GM23248 (cell line): ENCODE data around the gene LMX1A. TPM values are rescaled to one million over a fixed set of nuclear protein-coding genes. Genes with fewer than 3 reads are reported as not detected.

Experiments used
- DNase-seq: peaks from one replicate; pipeline ENCODE4 v3.0.0-alpha.2; 2015
- H2AFZ ChIP-seq: fragments of 200-600 bp; sonication (generic); 2 replicates; pipeline ENCODE4 v1.6.1; 2016; ENCODE audit warnings: antibody characterized with exemption
- H3F3A ChIP-seq: fragments of 200-600 bp; sonication (generic); 2 replicates; pipeline ENCODE4 v1.6.1; 2016; ENCODE audit warnings: mild to moderate bottlenecking, antibody characterized with exemption, mixed run types; ENCODE audit not compliant: insufficient read depth
- H3K27ac ChIP-seq: fragments of 200-600 bp; sonication (generic); 2 replicates; pipeline ENCODE4 v1.5.1; 2016; ENCODE audit warnings: mild to moderate bottlenecking
- H3K27me3 ChIP-seq: fragments of 200-600 bp; sonication (generic); replicated peaks from 2 replicates; pipeline ENCODE4 v1.6.1; 2016; ENCODE audit warnings: mild to moderate bottlenecking; ENCODE audit not compliant: insufficient read depth
- H3K36me3 ChIP-seq: fragments of 200-600 bp; sonication (generic); 2 replicates; pipeline ENCODE4 v1.6.1; 2016; ENCODE audit warnings: low read depth, mild to moderate bottlenecking
- H3K4me1 ChIP-seq: fragments of 200-600 bp; sonication (generic); 2 replicates; pipeline ENCODE4 v1.6.1; 2016; ENCODE audit warnings: mild to moderate bottlenecking; ENCODE audit not compliant: insufficient read depth
- H3K4me2 ChIP-seq: fragments of 200-600 bp; sonication (generic); one replicate; pipeline ENCODE4 v1.6.1; 2016; ENCODE audit warnings: mild to moderate bottlenecking; ENCODE audit not compliant: unreplicated experiment
- H3K4me3 ChIP-seq: fragments of 200-600 bp; sonication (generic); 2 replicates; pipeline ENCODE4 v1.5.1; 2016; ENCODE audit warnings: mild to moderate bottlenecking
- H3K79me2 ChIP-seq: fragments of 200-600 bp; sonication (generic); 2 replicates; pipeline ENCODE4 v1.6.1; 2016; ENCODE audit warnings: mild to moderate bottlenecking; ENCODE audit not compliant: insufficient read depth
- H3K9ac ChIP-seq: fragments of 200-600 bp; sonication (generic); 2 replicates; pipeline ENCODE4 v1.6.1; 2016; ENCODE audit warnings: mild to moderate bottlenecking
- H3K9me2 ChIP-seq: fragments of 200-600 bp; sonication (generic); 2 replicates; pipeline ENCODE4 v1.6.1; 2016; ENCODE audit warnings: mixed run types, mild to moderate bottlenecking, moderate library complexity; ENCODE audit not compliant: insufficient read depth
- H3K9me3 ChIP-seq: fragments of 200-600 bp; sonication (generic); one replicate; pipeline ENCODE4 v1.6.1; 2017; ENCODE audit warnings: low read depth
- H4K20me1 ChIP-seq: fragments of 200-600 bp; sonication (generic); 2 replicates; pipeline ENCODE4 v1.6.0; 2016; ENCODE audit not compliant: insufficient read depth
- EZH2 ChIP-seq: fragments of 200-600 bp; sonication (generic); IDR thresholded peaks from 2 replicates; pipeline ENCODE4 v1.6.1; 2018; ENCODE audit warnings: antibody characterized with exemption, mild to moderate bottlenecking; ENCODE audit not compliant: insufficient read depth, poor library complexity, severe bottlenecking
- EZH2phosphoT487 ChIP-seq: fragments of 200-600 bp; sonication (generic); IDR thresholded peaks from 2 replicates; pipeline ENCODE4 v1.6.1; 2018; ENCODE audit warnings: antibody characterized with exemption, moderate library complexity, mild to moderate bottlenecking, low read depth; ENCODE audit not compliant: insufficient read depth
- WGBS, 2 experiments: methylation state at CpG; one replicate each; pipeline ENCODE4 v1.1.6; 2015 to 2017; ENCODE audit warnings: low lambda C conversion rate in 2 of 2, low coverage in 1 of 2; ENCODE audit errors: missing lambda C conversion rate in 2 of 2; 5-methylcytosine and 5-hydroxymethylcytosine counted together
- in situ Hi-C: fragments of 300-500 bp; cut with MboI; formaldehyde crosslinking; loops from 2 replicates; pipeline ENCODE4 v1.15.0; 2020
- polyA plus RNA-seq: library from polyadenylated mRNA; unstranded; fragments of >200 nt; fragmentation: Nextera tagmentation; extraction: Ambion mirVana; gene quantifications from 2 replicates; pipeline ENCODE4 v1.2.1, GENCODE V29; 2016
- total RNA-seq: library from RNA; depleted of rRNA; stranded (reverse); fragments of >200 nt; shearing (Covaris generic); gene quantifications from 2 replicates; pipeline ENCODE4 v1.2.3, GENCODE V29; 2014

Gene LMX1A
- total and polyA plus RNA-seq, 2 experiments from 2014 or later: not detected

DNA sequence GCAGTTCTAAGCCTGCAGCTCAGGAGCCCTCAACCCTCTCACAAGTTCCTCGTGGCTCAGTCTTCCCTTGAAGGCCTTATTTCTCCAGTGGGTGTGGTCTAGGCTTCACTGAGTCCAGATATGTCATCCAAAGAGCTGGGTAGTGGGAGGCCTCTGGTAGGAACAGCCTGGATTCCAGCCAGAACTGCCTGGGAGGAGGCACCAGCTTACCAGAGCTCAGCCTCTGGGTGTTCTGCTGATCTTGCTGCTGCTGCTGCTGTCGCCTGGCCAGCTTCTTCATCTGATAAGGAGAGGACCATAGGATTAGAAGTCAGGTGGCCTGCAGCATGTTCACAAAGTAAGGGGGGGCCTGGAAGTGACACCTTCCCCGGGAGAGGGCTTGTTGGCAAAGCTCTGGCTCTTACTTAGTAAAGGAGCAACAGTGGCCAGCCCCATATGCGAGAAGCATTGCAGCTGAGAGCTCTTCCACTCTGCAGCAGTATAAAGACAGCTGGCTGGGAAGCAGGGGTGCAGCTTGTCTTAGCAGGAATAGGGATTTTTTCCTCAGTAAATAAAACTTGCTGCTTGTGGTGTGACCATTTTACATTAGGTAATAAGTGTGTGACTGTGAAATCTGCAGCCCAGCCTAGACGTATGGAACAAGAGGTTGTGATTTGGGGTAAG is 148.5 kb downstream of the LMX1A start:
- WGBS, 2 experiments: 9 to 12% methylated on average over 5 of the region's 5 CpGs
- in situ Hi-C loops: no loop called here
- H3K27me3 ChIP-seq: no peaks in the 10 kb centered on the region; the same call in 1 of the 2 replicates
- no peak overlapping the region for H3K27ac ChIP-seq
- no peak for TF ChIP-seq EZH2phosphoT487
- no peak for TF ChIP-seq EZH2
- H3K9ac ChIP-seq: no peak overlapping the region
- H3K9me3 ChIP-seq: no peaks in the 10 kb centered on the region
- H3K4me2 ChIP-seq: no peak overlapping the region
- DNase-seq: no peak
- no peaks in the 10 kb centered on the region for H3F3A ChIP-seq
- H2AFZ ChIP-seq: no peak overlapping the region
- H3K4me1 ChIP-seq: no peaks in the 10 kb centered on the region
- no peaks in the 10 kb centered on the region for H3K79me2 ChIP-seq
- no peaks in the 10 kb centered on the region for H3K9me2 ChIP-seq
- no peak overlapping the region for H3K4me3 ChIP-seq
- H4K20me1 ChIP-seq: no peaks in the 10 kb centered on the region
- no peaks in the 10 kb centered on the region for H3K36me3 ChIP-seq

DNA sequence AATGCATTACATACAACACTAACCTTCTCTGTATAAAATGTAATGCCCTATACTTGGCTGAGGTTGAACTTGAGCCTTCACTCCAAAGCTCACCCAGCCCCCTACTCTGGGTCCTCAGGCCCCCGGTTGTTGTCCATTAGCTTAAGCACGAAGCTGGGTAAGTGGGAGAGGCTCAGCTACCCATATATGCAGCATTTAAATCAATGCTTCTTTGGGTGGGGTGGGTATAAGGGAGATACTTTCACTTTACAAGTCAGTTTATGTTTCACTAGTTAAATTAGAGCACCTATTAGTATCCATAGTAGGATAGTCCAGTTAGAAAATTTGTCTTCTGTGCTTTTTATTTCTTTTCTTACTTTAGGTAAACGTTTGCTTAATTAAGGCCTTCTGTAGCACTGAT is 151.4 kb downstream of the LMX1A start:
- TF ChIP-seq EZH2phosphoT487: no peak
- no peak for TF ChIP-seq EZH2
- 1 to 5% methylated on average over 3 of the region's 3 CpGs for WGBS, 2 experiments

DNA sequence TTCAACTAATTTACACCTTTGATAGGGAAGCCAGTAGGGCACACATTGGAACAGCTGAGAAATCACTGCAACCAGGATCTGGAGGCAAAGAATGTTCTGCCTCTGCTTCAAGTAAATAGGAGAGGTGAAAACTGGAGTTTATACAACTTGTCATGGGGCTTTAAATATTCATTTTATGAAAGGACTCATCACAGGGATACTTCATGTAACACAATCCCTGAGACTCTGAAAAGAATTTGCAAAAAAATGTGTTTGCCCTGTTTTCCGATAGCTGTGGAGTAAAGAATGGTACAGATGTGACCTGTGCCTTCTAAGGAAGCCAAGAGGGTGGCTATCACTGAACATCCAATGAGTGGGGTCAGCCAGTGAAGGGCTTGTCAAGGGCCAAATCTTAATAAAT is 152.0 kb downstream of the LMX1A start:
- Histone ChIP-seq H3K4me1 (no peaks in the 10 kb centered on the region), H3K27me3 (no peaks in the 10 kb centered on the region; the same call in 1 of the 2 replicates), H3K9me3 (no peaks in the 10 kb centered on the region), H3K27ac (no peak overlapping the region), H3K9ac (no peak overlapping the region), H3F3A (no peaks in the 10 kb centered on the region), H3K4me2 (no peak overlapping the region), H2AFZ (no peak overlapping the region), H3K4me3 (no peak overlapping the region), H3K36me3 (no peaks in the 10 kb centered on the region), H3K9me2 (no peaks in the 10 kb centered on the region), H3K79me2 (no peaks in the 10 kb centered on the region), H4K20me1 (no peaks in the 10 kb centered on the region)
- WGBS, 2 experiments: 62 to 75% methylated on average over 1 of the region's 1 CpG
- in situ Hi-C loops: no loop called here
- no peak for DNase-seq
- TF ChIP-seq EZH2 (no peak), EZH2phosphoT487 (no peak)

More for the DNA sequence above, 151.4 kb downstream of the LMX1A start:
- in situ Hi-C loops: no loop called here
- no peak overlapping the region for H3K4me2 ChIP-seq
- no peak overlapping the region for H3K9ac ChIP-seq
- H3K9me2 ChIP-seq: no peaks in the 10 kb centered on the region
- no peaks in the 10 kb centered on the region for H3F3A ChIP-seq
- no peaks in the 10 kb centered on the region for H4K20me1 ChIP-seq
- H2AFZ ChIP-seq: no peak overlapping the region
- no peaks in the 10 kb centered on the region for H3K36me3 ChIP-seq
- no peaks in the 10 kb centered on the region for H3K79me2 ChIP-seq
- no peaks in the 10 kb centered on the region for H3K4me1 ChIP-seq
- no peak overlapping the region for H3K4me3 ChIP-seq
- no peaks in the 10 kb centered on the region; the same call in 1 of the 2 replicates for H3K27me3 ChIP-seq
- DNase-seq: no peak
- no peaks in the 10 kb centered on the region for H3K9me3 ChIP-seq
- no peak overlapping the region for H3K27ac ChIP-seq

DNA sequence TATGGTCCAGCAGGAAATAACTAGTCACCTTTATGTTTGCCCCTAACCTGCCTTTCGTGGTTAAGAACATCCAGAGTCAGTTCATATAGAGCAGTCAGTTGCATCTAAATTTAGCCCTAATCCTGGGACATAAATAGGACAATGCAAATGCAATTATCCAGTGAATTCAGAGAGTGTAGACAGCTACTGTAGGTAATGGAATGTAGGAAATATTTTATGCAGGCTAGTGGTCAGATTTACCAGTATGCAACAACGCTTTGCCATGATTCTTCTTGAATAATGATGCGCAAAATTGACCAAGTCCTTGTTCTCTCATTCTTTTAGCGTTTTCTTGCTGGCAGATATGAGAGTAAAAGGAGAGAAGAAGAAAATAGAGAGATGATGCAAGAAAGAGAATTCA is 165.4 kb downstream of the LMX1A start:
- Histone ChIP-seq H3K9ac (no peak overlapping the region), H2AFZ (no peak overlapping the region), H4K20me1 (no peaks in the 10 kb centered on the region), H3F3A (no peaks in the 10 kb centered on the region), H3K9me3 (no peaks in the 10 kb centered on the region), H3K4me3 (no peak overlapping the region), H3K4me2 (no peak overlapping the region), H3K27me3 (no peaks in the 10 kb centered on the region), H3K9me2 (no peaks in the 10 kb centered on the region), H3K4me1 (no peaks in the 10 kb centered on the region), H3K27ac (no peak overlapping the region), H3K36me3 (no peaks in the 10 kb centered on the region), H3K79me2 (no peaks in the 10 kb centered on the region)
- 38 to 40% methylated on average over 4 of the region's 4 CpGs for WGBS, 2 experiments
- in situ Hi-C loops: no loop called here
- TF ChIP-seq EZH2: no peak
- no peak for TF ChIP-seq EZH2phosphoT487
- no peak for DNase-seq

DNA sequence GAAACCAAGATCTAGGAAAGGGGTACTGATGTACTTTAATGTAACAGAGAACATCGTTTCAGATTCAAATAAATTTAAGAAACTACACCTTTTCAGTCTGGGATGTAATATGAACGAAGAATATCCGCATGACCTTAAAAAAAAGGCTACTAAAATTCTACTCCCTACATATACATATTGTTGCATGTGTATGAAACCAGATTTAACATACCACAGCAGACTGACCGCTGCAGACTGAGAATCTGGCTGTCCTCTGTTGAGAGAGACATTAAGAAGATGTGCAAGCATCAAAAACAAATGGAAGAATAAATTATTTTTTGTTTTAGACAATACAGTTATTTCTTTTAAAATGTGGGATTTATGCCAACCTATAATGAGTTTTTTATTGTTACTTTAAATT is 166.6 kb downstream of the LMX1A start:
- in situ Hi-C loops: no loop called here
- Histone ChIP-seq H3K4me2 (no peak overlapping the region), H4K20me1 (no peaks in the 10 kb centered on the region), H3K9me3 (no peaks in the 10 kb centered on the region), H3K79me2 (no peaks in the 10 kb centered on the region), H3K36me3 (no peaks in the 10 kb centered on the region), H3K4me3 (no peak overlapping the region), H3K27me3 (no peaks in the 10 kb centered on the region), H3F3A (no peaks in the 10 kb centered on the region), H3K9me2 (no peaks in the 10 kb centered on the region), H3K27ac (no peak overlapping the region), H3K4me1 (no peaks in the 10 kb centered on the region), H3K9ac (no peak overlapping the region), H2AFZ (no peak overlapping the region)
- 21 to 29% methylated on average over 4 of the region's 4 CpGs for WGBS, 2 experiments
- TF ChIP-seq EZH2phosphoT487 (no peak), EZH2 (no peak)
- no peak for DNase-seq
